Keratinocyte (primary cell): ENCODE measurements around the gene RBFOX2.

Source experiments
- CTCF ChIP-seq, 3 experiments: IDR thresholded peaks in 1 of 3; conservative IDR thresholded peaks in 1 of 3; optimal IDR thresholded peaks in 1 of 3; 2 replicates in 2 of 3; 3 replicates in 1 of 3; pipeline versions ENCODE3 to v1.5.1; 2011; ENCODE audit warnings: low read length in 3 of 3, mild to moderate bottlenecking in 3 of 3, moderate library complexity in 2 of 3, control low read depth in 1 of 3, inconsistent platforms in 1 of 3; ENCODE audit not compliant: insufficient read depth in 2 of 3; ENCODE audit errors: extremely low read depth in 1 of 3
- EZH2 ChIP-seq: IDR thresholded peaks from one replicate; pipeline ENCODE4 v1.6.1; 2012; ENCODE audit warnings: inconsistent platforms, mild to moderate bottlenecking, low read length, moderate library complexity

DNA sequence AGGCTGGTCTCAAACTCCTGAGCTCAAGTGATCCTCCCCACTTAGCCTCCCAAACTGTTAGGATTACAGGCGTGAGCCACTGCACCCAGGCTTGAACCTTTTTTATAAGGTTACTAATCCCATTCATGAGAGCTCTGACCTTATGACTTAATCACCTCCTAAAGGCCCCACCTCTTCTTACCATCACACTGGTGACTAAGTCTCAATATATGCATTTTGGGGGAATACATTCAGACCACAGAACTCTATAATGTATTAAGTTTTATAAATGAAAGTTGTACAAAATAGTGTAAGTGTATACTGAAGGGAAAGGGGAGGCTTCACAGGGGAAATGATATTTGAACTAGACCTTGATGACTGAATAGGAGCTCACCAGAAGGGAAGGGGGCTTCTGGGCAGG lies 28.4 kb upstream of the RBFOX2 start:
- TF ChIP-seq CTCF (optimal IDR thresholded peaks at IDR 0.05 in 1 of 3, IDR thresholded peaks at IDR 0.05 in 1 of 3, conservative IDR thresholded peaks at IDR 0.05 in 1 of 3; ENCODE audit: extremely low read depth in 1 of 3, insufficient read depth in 2 of 3, low read length in 3 of 3) (no peak), EZH2 (no peak)
